NT2/D1 (cell line): ENCODE results near the gene CYP4A22.
"Not testable (repeated sequence)": the region's sequence is repeated elsewhere in the genome, so short reads cannot be mapped to it uniquely, and the experiment has no call there.

Experiments used
- SUZ12 ChIP-seq: IDR thresholded peaks from 2 replicates; pipeline ENCODE4 v1.6.1; 2011; ENCODE audit not compliant: insufficient read length, insufficient read depth; ENCODE audit errors: extremely low read depth
- YY1 ChIP-seq: IDR thresholded peaks from 2 replicates; pipeline ENCODE4 v1.6.1; 2011; ENCODE audit not compliant: insufficient read length, insufficient read depth
- ZNF274 ChIP-seq: IDR thresholded peaks from 2 replicates; pipeline ENCODE4 v1.6.1; 2011; ENCODE audit warnings: mild to moderate bottlenecking, low read depth, low read length

DNA sequence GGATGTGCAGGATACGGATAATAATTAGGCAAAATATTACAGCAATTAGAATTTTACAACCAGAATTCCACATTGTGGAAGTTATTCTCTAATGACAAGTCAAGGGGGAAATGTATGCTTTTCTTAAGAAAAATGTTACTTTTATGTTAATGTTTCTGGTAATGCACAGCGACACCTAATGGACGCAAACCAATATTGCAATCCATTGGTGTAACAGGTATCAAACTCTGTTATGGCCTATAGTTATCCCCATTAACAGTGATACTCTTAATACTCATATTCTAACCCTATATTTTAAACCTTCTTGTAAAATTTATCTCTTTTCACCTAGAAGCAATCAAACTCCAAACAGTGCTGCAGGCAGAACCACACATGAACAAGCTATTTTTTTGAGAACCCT is 47.9 kb upstream of the CYP4A22 start:
- not testable (repeated sequence) for TF ChIP-seq YY1, SUZ12, ZNF274
